ENCODE measurements around the gene ARRDC1. TPM values are rescaled to one million over a fixed set of nuclear protein-coding genes. Genes with fewer than 3 reads are reported as not detected.
"Not testable (repeated sequence)": the region's sequence is repeated elsewhere in the genome, so short reads cannot be mapped to it uniquely, and the experiment has no call there.

ARRDC1 gene
- total RNA-seq, 3 donors from 2014 or later: 58.1 to 111 (median 100.0) TPM

GRCh38 chr9:137589441-137590122 lies 15.9 kb upstream of the ARRDC1 start:
- peak in 1 of 3 donors; percentile 51 for DNase-seq
- peak; percentile 2 for ATAC-seq
- peaks cover 15% of the 10 kb centered on the region for H3K4me1 ChIP-seq (ENCODE audit: low read depth)

GRCh38 chr9:137590123-137590468 lies 15.4 kb upstream of the ARRDC1 start:
- ATAC-seq (no peak), DNase-seq (no peak)
- H3K9me3 ChIP-seq: no peaks in the 10 kb centered on the region
- H3K36me3 ChIP-seq (ENCODE audit: low read depth): no peaks in the 10 kb centered on the region
- peak overlapping the region; percentile 24 for H3K4me3 ChIP-seq
- peaks cover 15% of the 10 kb centered on the region for H3K4me1 ChIP-seq (ENCODE audit: low read depth)
- TF ChIP-seq CTCF (IDR thresholded peaks at IDR 0.05): no peak
- intact Hi-C loops (cut with DNase I, micrococcal nuclease): no loop called here

More at GRCh38 chr9:137589441-137590122, 15.9 kb upstream of the ARRDC1 start:
- no peaks in the 10 kb centered on the region for H3K36me3 ChIP-seq (ENCODE audit: low read depth)
- TF ChIP-seq CTCF (IDR thresholded peaks at IDR 0.05): no peak
- peak overlapping the region; percentile 24 for H3K4me3 ChIP-seq
- no peaks in the 10 kb centered on the region for H3K9me3 ChIP-seq
- intact Hi-C loops (cut with DNase I, micrococcal nuclease): no loop called here

GRCh38 chr9:137590469-137591383 lies 14.8 kb upstream of the ARRDC1 start, which contains the start of gene ZMYND19:
Gene ZMYND19 (minus strand): TSS chr9:137590512. CDS start chr9:137590263, 249 bp downstream.
- peaks cover 15% of the 10 kb centered on the region for H3K4me1 ChIP-seq (ENCODE audit: low read depth)
- ATAC-seq (peak; percentile 99), DNase-seq (peak; percentile 90 to 95 (median 92))
- no peak for TF ChIP-seq CTCF (IDR thresholded peaks at IDR 0.05)
- no peaks in the 10 kb centered on the region for H3K36me3 ChIP-seq (ENCODE audit: low read depth)
- H3K9me3 ChIP-seq: no peaks in the 10 kb centered on the region
- intact Hi-C loops (cut with DNase I, micrococcal nuclease): no loop called here
- peak within 1 kb of the TSS; percentile 54 for H3K4me3 ChIP-seq

- ATAC-seq (no peak), DNase-seq (no peak)
- intact Hi-C loops (cut with DNase I, micrococcal nuclease): no loop called here
- Histone ChIP-seq H3K9me3 (no peaks in the 10 kb centered on the region), H3K4me3 (no peak overlapping the region), H3K36me3 (ENCODE audit: low read depth) (no peaks in the 10 kb centered on the region), H3K4me1 (ENCODE audit: low read depth) (peaks cover 15% of the 10 kb centered on the region)
- TF ChIP-seq CTCF (IDR thresholded peaks at IDR 0.05): no peak
These were observed 12.7 kb upstream of the ARRDC1 start for GRCh38 chr9:137592767-137593166.

- ATAC-seq: no peak
- intact Hi-C loops (cut with DNase I, micrococcal nuclease): no loop called here
These were observed 12.3 kb upstream of the ARRDC1 start for GRCh38 chr9:137593176-137593575.

GRCh38 chr9:137596577-137596976 lies 8.9 kb upstream of the ARRDC1 start:
- H3K4me1 ChIP-seq (ENCODE audit: low read depth); intact Hi-C loops (cut with DNase I, micrococcal nuclease); ATAC-seq; H3K9me3 ChIP-seq; DNase-seq; H3K36me3 ChIP-seq (ENCODE audit: low read depth); H3K4me3 ChIP-seq: not testable (repeated sequence)

More at GRCh38 chr9:137593176-137593575, 12.3 kb upstream of the ARRDC1 start:
- no peak overlapping the region for H3K4me3 ChIP-seq
- H3K36me3 ChIP-seq (ENCODE audit: low read depth): no peaks in the 10 kb centered on the region
- DNase-seq: no peak
- peaks cover 15% of the 10 kb centered on the region for H3K4me1 ChIP-seq (ENCODE audit: low read depth)
- H3K9me3 ChIP-seq: no peaks in the 10 kb centered on the region
- TF ChIP-seq CTCF (IDR thresholded peaks at IDR 0.05): no peak
